Measurements from ENCODE around the gene FEM1B. TPM values are rescaled to one million over a fixed set of nuclear protein-coding genes. Genes with fewer than 3 reads are reported as not detected.
"Not testable (repeated sequence)": the region's sequence is repeated elsewhere in the genome, so short reads cannot be mapped to it uniquely, and the experiment has no call there.

FEM1B gene
- total and polyA plus RNA-seq, 2 of the 8 experiments (the other 6 are each of a cell fraction or from before 2014, with no cell fraction given) = 36.1 to 83.8 TPM

GRCh38 chr15:68234520-68234919 is 43.0 kb upstream of the FEM1B start:
- 90% methylated on average over 9 of the region's 9 CpGs; no CpG with 5 or more reads in 1 of the 2 experiments for WGBS, 2 experiments (ENCODE audit: extremely low coverage in 1 of 2, insufficient coverage in 1 of 2, insufficient read length in 1 of 2, insufficient replicate concordance in 2 of 2, low coverage in 1 of 2, low lambda C conversion rate in 2 of 2, missing lambda C conversion rate in 1 of 2)
- H3K4me3 ChIP-seq (ENCODE audit: extremely low read depth in 1 of 4, insufficient read depth in 2 of 4, low read depth in 3 of 4, low read length in 4 of 4); H2BK12ac ChIP-seq (ENCODE audit: low read depth, low read length); H4K91ac ChIP-seq (replicated peaks; ENCODE audit: insufficient read length, low read length); H4K8ac ChIP-seq (ENCODE audit: extremely low read depth, insufficient read depth, low read length); H2BK120ac ChIP-seq (replicated peaks; ENCODE audit: low read depth, low read length); H3K4me1 ChIP-seq (replicated peaks in 1 of 4; ENCODE audit: control insufficient read depth in 3 of 4, insufficient read depth in 4 of 4, low read length in 3 of 4); H3K27ac ChIP-seq (ENCODE audit: low read depth, low read length); H2AFZ ChIP-seq (ENCODE audit: low read length); H2AK5ac ChIP-seq (ENCODE audit: low read depth, low read length); H3K79me2 ChIP-seq (ENCODE audit: control insufficient read depth in 1 of 2, insufficient read depth in 2 of 2, low read length in 2 of 2); H3K23ac ChIP-seq (ENCODE audit: insufficient read length); H2BK5ac ChIP-seq (ENCODE audit: low read depth, low read length); H3K27me3 ChIP-seq (replicated peaks in 1 of 4; ENCODE audit: control insufficient read depth in 3 of 4, extremely low read depth in 1 of 4, insufficient read depth in 3 of 4, low read length in 3 of 4); H2BK20ac ChIP-seq (ENCODE audit: low read length); H2BK15ac ChIP-seq (ENCODE audit: low read length); H3K14ac ChIP-seq (ENCODE audit: insufficient read length); H3K4me2 ChIP-seq (ENCODE audit: insufficient read depth in 1 of 2, low read depth in 2 of 2, low read length in 2 of 2); H3K36me3 ChIP-seq (ENCODE audit: control insufficient read depth in 2 of 4, insufficient read depth in 4 of 4, low read length in 3 of 4); H3K79me1 ChIP-seq (ENCODE audit: low read depth, low read length); H3K23me2 ChIP-seq (ENCODE audit: low read depth, low read length); H3K9ac ChIP-seq (replicated peaks in 1 of 4; ENCODE audit: extremely low read depth in 1 of 4, low read depth in 3 of 4, low read length in 3 of 4); FAIRE-seq; H3K9me3 ChIP-seq (ENCODE audit: insufficient read depth in 2 of 2, low read depth in 1 of 2, low read length in 1 of 2); H4K5ac ChIP-seq (ENCODE audit: insufficient read length, low read depth, low read length); H3K4ac ChIP-seq (replicated peaks; ENCODE audit: insufficient read length, low read depth, low read length); H3K56ac ChIP-seq (replicated peaks; ENCODE audit: insufficient read length, low read depth, low read length); H3K18ac ChIP-seq (ENCODE audit: extremely low read depth, low read length); H4K20me1 ChIP-seq (replicated peaks in 1 of 2; ENCODE audit: control insufficient read depth in 1 of 2, insufficient read depth in 2 of 2, low read length in 2 of 2): not testable (repeated sequence)
- ChIA-PET CTCF (ENCODE audit: partially characterized antibody) (interaction anchor here (0.9 to 6.3 kb wide), 2 partner anchors 18 to 71 kb away, joined by 4 to 26 read pairs; no protein-coding TSS in a partner anchor), POLR2A (ENCODE audit: partially characterized antibody) (interaction anchor here (0.6 kb wide), 1 partner anchor 14 kb away, joined by 3 read pairs; no protein-coding TSS in a partner anchor)
- peak in 1 of 2 experiments; percentile 37 for DNase-seq (ENCODE audit: low read depth in 1 of 2, low spot score in 2 of 2)

All from H1 (cell line).